Prostate gland (tissue), 2 donors: ENCODE data around the gene CEP131. TPM values are rescaled to one million over a fixed set of nuclear protein-coding genes. Genes with fewer than 3 reads are reported as not detected.

Experiments used
- DNase-seq: peaks from one replicate; pipeline ENCODE4 v3.0.0-alpha.2; 2019; ENCODE audit warnings: low spot score
- H3K27ac ChIP-seq, 2 donors: fragments of 200-600 bp; sonication (generic); 2 replicates each; pipeline ENCODE4 v1.5.1; 2017 to 2019
- H3K27me3 ChIP-seq: fragments of 200-600 bp; sonication (generic); replicated peaks from 2 replicates; pipeline ENCODE4 v1.5.1; 2019; ENCODE audit not compliant: insufficient read depth
- H3K36me3 ChIP-seq, 2 donors: fragments of 200-600 bp; sonication (generic); 1 replicate in 1 of 2; 2 replicates in 1 of 2; pipeline versions ENCODE4 v1.5.1 to v1.8.1; 2017 to 2019
- H3K4me1 ChIP-seq: fragments of 200-600 bp; sonication (generic); replicated peaks from 2 replicates; pipeline ENCODE4 v1.5.1; 2019
- H3K4me3 ChIP-seq, 2 donors: fragments of 200-600 bp; sonication (generic); 2 replicates each; pipeline ENCODE4 v1.5.1; 2017 to 2019
- H3K9me3 ChIP-seq: fragments of 200-600 bp; sonication (generic); 2 replicates; pipeline ENCODE4 v1.5.1; 2017
- POLR2A ChIP-seq: fragments of 450-650 bp; IDR thresholded peaks from one replicate; pipeline ENCODE4 v1.6.1; 2016; ENCODE audit warnings: antibody characterized with exemption, mild to moderate bottlenecking
- POLR2AphosphoS5 ChIP-seq: sonication (generic); formaldehyde crosslinking; IDR thresholded peaks from one replicate; pipeline ENCODE4 v1.6.1; 2017; ENCODE audit warnings: antibody characterized with exemption
- WGBS: methylation state at CpG from one replicate; pipeline ENCODE4 v1.1.5; 2018; 5-methylcytosine and 5-hydroxymethylcytosine counted together
- intact Hi-C: fragments of 100-400 bp; cut with DNase I; formaldehyde crosslinking; loops from one replicate; pipeline ENCODE4 v1.14.2; 2022
- total RNA-seq, 2 donors: library from RNA; depleted of rRNA; stranded (reverse); fragments of >200 nt; gene quantifications; one replicate each; pipeline ENCODE4 v1.1.0, GENCODE V29; 2016
- TF ChIP-seq, protein P1 (sequence below), 4 experiments: fragments of 200-600 bp in 2 of 4; fragments of 450-650 bp in 2 of 4; sonication (generic) in 2 of 4; IDR thresholded peaks; 1 replicate in 3 of 4; 2 replicates in 1 of 4; pipeline ENCODE4 v1.5.1; 2016 to 2019; ENCODE audit warnings: antibody characterized with exemption in 4 of 4, mild to moderate bottlenecking in 2 of 4, moderate library complexity in 2 of 4

Gene CEP131
- total RNA-seq, 2 donors from 2014 or later, result 7.1 to 24.0 TPM

DNA sequence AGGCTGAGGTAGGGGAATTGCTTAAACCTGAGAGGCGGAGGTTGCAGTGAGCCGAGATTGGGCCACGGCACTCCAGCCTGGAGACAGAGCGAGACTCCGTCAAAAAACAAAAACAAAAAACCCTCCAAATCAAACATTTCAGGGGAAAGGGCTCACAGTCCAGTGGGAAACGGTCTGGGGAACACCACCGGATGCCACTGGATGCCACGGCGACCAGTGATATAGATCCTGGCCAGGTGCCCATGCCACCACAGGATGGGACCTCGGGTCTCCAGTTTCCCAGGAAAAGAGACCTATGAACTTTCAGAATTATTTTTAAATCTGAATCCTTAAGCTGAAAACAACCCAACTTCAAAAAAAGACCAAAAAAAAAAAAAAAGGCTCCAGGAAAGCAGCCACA lies 12.3 kb downstream of the CEP131 start:
- no peak for DNase-seq
- intact Hi-C loops, result no loop called here
- no peaks in the 10 kb centered on the region for H3K4me1 ChIP-seq
- TF ChIP-seq, protein P1, sequence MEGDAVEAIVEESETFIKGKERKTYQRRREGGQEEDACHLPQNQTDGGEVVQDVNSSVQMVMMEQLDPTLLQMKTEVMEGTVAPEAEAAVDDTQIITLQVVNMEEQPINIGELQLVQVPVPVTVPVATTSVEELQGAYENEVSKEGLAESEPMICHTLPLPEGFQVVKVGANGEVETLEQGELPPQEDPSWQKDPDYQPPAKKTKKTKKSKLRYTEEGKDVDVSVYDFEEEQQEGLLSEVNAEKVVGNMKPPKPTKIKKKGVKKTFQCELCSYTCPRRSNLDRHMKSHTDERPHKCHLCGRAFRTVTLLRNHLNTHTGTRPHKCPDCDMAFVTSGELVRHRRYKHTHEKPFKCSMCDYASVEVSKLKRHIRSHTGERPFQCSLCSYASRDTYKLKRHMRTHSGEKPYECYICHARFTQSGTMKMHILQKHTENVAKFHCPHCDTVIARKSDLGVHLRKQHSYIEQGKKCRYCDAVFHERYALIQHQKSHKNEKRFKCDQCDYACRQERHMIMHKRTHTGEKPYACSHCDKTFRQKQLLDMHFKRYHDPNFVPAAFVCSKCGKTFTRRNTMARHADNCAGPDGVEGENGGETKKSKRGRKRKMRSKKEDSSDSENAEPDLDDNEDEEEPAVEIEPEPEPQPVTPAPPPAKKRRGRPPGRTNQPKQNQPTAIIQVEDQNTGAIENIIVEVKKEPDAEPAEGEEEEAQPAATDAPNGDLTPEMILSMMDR (IDR thresholded peaks at IDR 0.05), result no peak
- TF ChIP-seq POLR2AphosphoS5 (no peak), POLR2A (no peak)
- H3K27ac ChIP-seq, result no peak overlapping the region
- H3K27me3 ChIP-seq, result no peaks in the 10 kb centered on the region
- no peaks in the 10 kb centered on the region for H3K36me3 ChIP-seq
- 81% methylated on average over 10 of the region's 10 CpGs for WGBS
- H3K4me3 ChIP-seq, result no peak overlapping the region
- no peaks in the 10 kb centered on the region for H3K9me3 ChIP-seq

DNA sequence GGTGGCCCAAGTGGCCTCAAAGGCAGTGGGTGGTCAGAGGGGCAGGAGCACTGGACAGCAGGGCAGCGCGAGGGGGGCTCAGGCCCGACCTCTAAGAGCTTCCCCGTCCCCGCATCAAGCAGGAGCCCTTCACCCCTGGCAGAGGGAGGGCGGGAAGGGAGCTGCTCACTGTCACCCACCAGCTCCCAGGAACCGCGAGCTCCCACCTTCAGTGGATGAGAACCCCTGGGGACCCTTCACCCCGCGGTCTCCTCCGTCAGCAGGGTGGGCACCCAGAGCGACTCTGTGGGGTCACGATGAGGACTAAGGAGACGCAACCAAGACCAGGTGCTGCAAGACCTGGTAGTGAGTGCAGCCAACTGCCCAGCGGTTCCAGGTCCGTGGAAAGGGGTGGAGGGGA lies 13.6 kb downstream of the CEP131 start:
- intact Hi-C loops, result no loop called here
- TF ChIP-seq POLR2AphosphoS5 (no peak), POLR2A (no peak)
- Histone ChIP-seq H3K27me3 (no peaks in the 10 kb centered on the region), H3K4me1 (no peaks in the 10 kb centered on the region), H3K27ac (no peak overlapping the region), H3K36me3 (no peaks in the 10 kb centered on the region), H3K4me3 (no peak overlapping the region), H3K9me3 (no peaks in the 10 kb centered on the region)
- DNase-seq, result no peak
- WGBS, result 93% methylated on average over 15 of the region's 16 CpGs

DNA sequence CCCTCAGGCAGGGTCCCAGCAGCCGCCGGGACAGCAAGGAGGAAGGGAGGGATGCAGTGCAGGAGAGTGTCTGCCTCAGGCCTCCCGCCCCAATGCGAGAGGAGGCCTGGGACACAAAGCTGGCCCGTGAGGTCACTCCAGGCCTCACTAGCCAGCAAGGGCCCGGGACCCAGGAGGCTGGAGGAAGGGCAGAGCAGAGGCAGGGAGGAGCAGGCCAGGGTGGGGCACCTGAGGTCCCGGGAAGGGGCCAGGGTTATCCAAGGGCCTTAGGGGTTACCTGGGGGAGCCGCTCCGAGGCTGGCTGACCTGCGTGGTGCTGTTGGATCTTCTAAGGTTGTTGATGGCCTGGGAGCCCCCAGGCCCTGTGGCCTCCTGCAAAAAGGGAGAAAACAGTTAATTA lies 14.1 kb downstream of the CEP131 start:
- H3K27ac ChIP-seq, result no peak overlapping the region
- no peak overlapping the region for H3K4me3 ChIP-seq
- H3K4me1 ChIP-seq, result no peaks in the 10 kb centered on the region
- TF ChIP-seq, protein P1 (IDR thresholded peaks at IDR 0.05), result no peak
- TF ChIP-seq POLR2AphosphoS5, result no peak
- H3K9me3 ChIP-seq, result no peaks in the 10 kb centered on the region
- DNase-seq, result no peak
- no peaks in the 10 kb centered on the region for H3K36me3 ChIP-seq
- 96% methylated on average over 8 of the region's 10 CpGs for WGBS
- no peaks in the 10 kb centered on the region for H3K27me3 ChIP-seq
- intact Hi-C loops, result no loop called here

DNA sequence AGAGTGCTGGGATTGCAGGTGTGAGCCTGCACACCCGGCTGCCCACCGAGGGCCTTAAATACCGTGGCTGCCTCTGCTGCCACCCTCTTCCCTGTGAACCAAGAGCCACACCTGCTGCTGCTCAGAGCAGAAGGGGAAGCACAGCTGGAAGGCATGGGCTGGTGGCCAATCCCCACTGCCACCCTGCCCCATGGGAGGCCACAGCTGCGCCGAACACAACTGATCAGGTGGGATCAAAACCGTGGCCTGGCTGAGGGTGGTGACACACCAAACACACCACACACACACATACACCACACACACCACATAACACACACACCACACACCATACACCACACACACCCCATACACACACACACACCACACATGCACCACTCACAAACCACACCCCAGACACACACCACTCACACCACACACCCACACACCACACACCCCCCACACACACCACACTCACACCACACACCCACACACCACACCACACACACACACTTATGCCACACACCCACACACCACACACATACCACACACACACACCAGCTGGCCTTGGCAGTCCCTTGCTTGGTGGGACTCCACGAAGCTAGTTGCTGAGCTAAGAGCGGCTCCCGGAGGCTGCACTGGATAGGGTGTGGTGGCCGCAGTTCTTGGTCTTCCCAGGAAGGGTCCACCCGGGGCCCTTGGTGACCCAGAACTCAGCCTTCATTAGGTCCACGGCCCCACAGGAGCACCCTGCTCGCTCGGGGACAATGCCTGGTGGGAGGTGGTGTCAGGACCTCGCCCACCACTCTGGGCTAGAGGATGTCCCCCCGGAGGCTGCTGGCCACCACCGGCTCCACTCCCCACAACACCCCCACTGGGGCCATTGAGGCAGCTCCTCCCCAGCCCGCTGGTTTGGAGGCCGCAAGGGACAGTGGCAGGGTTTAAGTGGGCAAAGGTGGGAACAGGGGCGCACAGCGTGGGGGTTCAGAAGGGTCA lies 14.9 kb downstream of the CEP131 start:
- TF ChIP-seq, protein P1 (IDR thresholded peaks at IDR 0.05), result no peak
- TF ChIP-seq POLR2A, result no peak
- no peak for TF ChIP-seq POLR2AphosphoS5
- Histone ChIP-seq H3K36me3 (no peaks in the 10 kb centered on the region), H3K4me1 (no peaks in the 10 kb centered on the region), H3K9me3 (no peaks in the 10 kb centered on the region), H3K4me3 (no peak overlapping the region), H3K27ac (no peak overlapping the region), H3K27me3 (no peaks in the 10 kb centered on the region)
- WGBS, result 90% methylated on average over 19 of the region's 21 CpGs
- DNase-seq, result no peak
- intact Hi-C loops, result no loop called here

DNA sequence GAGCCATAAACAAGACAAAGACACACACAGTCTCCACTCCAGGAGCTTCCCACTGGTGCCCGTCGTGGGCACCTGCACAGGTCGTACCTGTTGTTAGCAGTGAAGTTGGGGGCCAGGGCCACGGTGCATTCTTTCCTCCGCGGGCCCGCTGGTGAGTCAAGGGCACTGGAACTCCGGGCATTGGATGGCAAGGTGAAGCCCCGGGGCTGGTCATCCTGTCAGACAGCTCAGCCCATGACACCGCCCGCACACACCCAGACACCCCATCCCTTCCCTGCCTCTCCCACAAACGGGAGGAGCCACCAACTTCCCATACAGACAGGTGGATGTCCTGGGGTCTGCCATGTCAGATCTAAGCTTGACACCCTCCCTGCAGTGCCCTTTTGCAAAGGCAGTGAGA lies 16.1 kb downstream of the CEP131 start:
- 93% methylated on average over 12 of the region's 12 CpGs for WGBS
- Histone ChIP-seq H3K9me3 (no peaks in the 10 kb centered on the region), H3K27me3 (no peaks in the 10 kb centered on the region), H3K27ac (no peak overlapping the region), H3K4me1 (no peaks in the 10 kb centered on the region), H3K4me3 (no peak overlapping the region), H3K36me3 (no peaks in the 10 kb centered on the region)
- intact Hi-C loops, result no loop called here
- DNase-seq, result no peak
- TF ChIP-seq POLR2AphosphoS5 (no peak), POLR2A (no peak)
- TF ChIP-seq, protein P1 (IDR thresholded peaks at IDR 0.05), result no peak
